Activated T-helper 9 cell treated with anti-CD3 and anti-CD28 coated beads, Interleukin-2, amount 50 U/mL, for 16 hours (primary cell): Measurements from ENCODE around the gene DENND6B.

ENCODE experiments used
- DNase-seq: peaks from one replicate; pipeline ENCODE4 v3.0.0-alpha.2; 2020; ENCODE audit warnings: low read depth

Gene DENND6B

GRCh38 chr22:50271519-50271970 is 55.3 kb downstream of the DENND6B start:
- peak; percentile 57 for DNase-seq

- DNase-seq: peak; percentile 46
Observed at GRCh38 chr22:50270666-50271394, 56.0 kb downstream of the DENND6B start.

- peak; percentile 64 for DNase-seq
Observed at GRCh38 chr22:50269970-50270665, 56.7 kb downstream of the DENND6B start, which contains the start of gene MAPK11. TSS of gene MAPK11 (minus strand) at chr22:50270380. CDS start at chr22:50270292, 88 bp downstream.

GRCh38 chr22:50269573-50269969 is 57.2 kb downstream of the DENND6B start:
- no peak for DNase-seq

GRCh38 chr22:50268655-50269113 is 58.1 kb downstream of the DENND6B start:
- no peak for DNase-seq

GRCh38 chr22:50267591-50268390 is 59.0 kb downstream of the DENND6B start:
- peak; percentile 36 for DNase-seq

- no peak for DNase-seq
Observed at GRCh38 chr22:50266994-50267393, 59.8 kb downstream of the DENND6B start.

GRCh38 chr22:50264946-50265669 is 61.7 kb downstream of the DENND6B start:
- no peak for DNase-seq

GRCh38 chr22:50264104-50264745 is 62.6 kb downstream of the DENND6B start:
- no peak for DNase-seq

- no peak for DNase-seq
Observed at GRCh38 chr22:50262973-50263617, 63.7 kb downstream of the DENND6B start.

- no peak for DNase-seq
Observed at GRCh38 chr22:50262460-50262911, 64.3 kb downstream of the DENND6B start.

GRCh38 chr22:50261615-50262459 is 65.0 kb downstream of the DENND6B start, which contains the start of gene MAPK12:
TSS of gene MAPK12 (minus strand) at chr22:50261683. CDS start at chr22:50261509, 174 bp downstream.
- no peak for DNase-seq

GRCh38 chr22:50260801-50261614 is 65.8 kb downstream of the DENND6B start:
- DNase-seq: no peak

- DNase-seq: no peak
Observed at GRCh38 chr22:50260434-50260800, 66.4 kb downstream of the DENND6B start.

GRCh38 chr22:50259302-50259701 is 67.5 kb downstream of the DENND6B start:
- DNase-seq: no peak
